A673 (cell line): ENCODE results near the gene SLC5A1. TPM values are rescaled to one million over a fixed set of nuclear protein-coding genes. Genes with fewer than 3 reads are reported as not detected.
"Not testable (repeated sequence)": the region's sequence is repeated elsewhere in the genome, so short reads cannot be mapped to it uniquely, and the experiment has no call there.

ENCODE experiments used
- BruUV-seq: library from RNA; stranded (reverse); fragments of 400-500 nt; replicated peaks from 2 replicates; lab custom pipeline; 2021; lab: Mats Ljungman, UMichigan
- CTCF ChIA-PET: fragments of 300-600 bp; sonication (Branson Sonifier 250); formaldehyde crosslinking; loops from one replicate; lab custom pipeline; 2022; ENCODE audit warnings: antibody characterized with exemption; lab: Charles Lee
- POLR2A ChIA-PET: fragments of 300-600 bp; sonication (Branson Sonifier 250); formaldehyde crosslinking; loops from one replicate; lab custom pipeline; 2022; ENCODE audit warnings: antibody characterized with exemption; ENCODE audit not compliant: low non-redundant PET; lab: Charles Lee
- DNase-seq: peaks from one replicate; pipeline ENCODE4 v3.0.0-alpha.2; 2015; ENCODE audit warnings: low spot score
- H3K27ac ChIP-seq: fragments of 200-600 bp; sonication (generic); 2 replicates; pipeline ENCODE4 v1.5.1; 2016; ENCODE audit warnings: mixed run types, low read depth, mild to moderate bottlenecking, mixed read lengths, antibody characterized with exemption, low read length; ENCODE audit not compliant: poor library complexity, severe bottlenecking
- H3K27me3 ChIP-seq: fragments of 200-600 bp; sonication (generic); replicated peaks from 2 replicates; pipeline ENCODE4 v1.6.1; 2017; ENCODE audit warnings: mixed run types, low read depth, mild to moderate bottlenecking, mixed read lengths, antibody characterized with exemption, low read length; ENCODE audit not compliant: insufficient read depth, poor library complexity
- H3K36me3 ChIP-seq: fragments of 200-600 bp; sonication (generic); 2 replicates; pipeline ENCODE4 v1.6.1; 2016; ENCODE audit warnings: mixed run types, mild to moderate bottlenecking, mixed read lengths, antibody characterized with exemption, low read length; ENCODE audit not compliant: insufficient read depth, poor library complexity, severe bottlenecking
- H3K4me1 ChIP-seq: fragments of 200-600 bp; sonication (generic); 2 replicates; pipeline ENCODE4 v1.6.1; 2017; ENCODE audit warnings: mixed run types, mild to moderate bottlenecking, mixed read lengths, antibody characterized with exemption, low read length; ENCODE audit not compliant: insufficient read depth, poor library complexity, severe bottlenecking
- H3K4me3 ChIP-seq: fragments of 200-600 bp; sonication (generic); 2 replicates; pipeline ENCODE4 v1.5.1; 2016; ENCODE audit warnings: low read depth, mixed run types, mild to moderate bottlenecking, mixed read lengths, low read length; ENCODE audit not compliant: poor library complexity, severe bottlenecking
- H3K9me3 ChIP-seq: fragments of 200-600 bp; sonication (generic); 2 replicates; pipeline ENCODE4 v1.6.1; 2016; ENCODE audit warnings: mixed run types, low read depth, mild to moderate bottlenecking, mixed read lengths, antibody characterized with exemption, low read length; ENCODE audit not compliant: poor library complexity, severe bottlenecking
- CTCF ChIP-seq: fragments of 300-800, 200-600 bp; sonication (generic); conservative IDR thresholded peaks from 2 replicates; pipeline ENCODE4 v1.5.1; 2017; ENCODE audit warnings: low read depth, mild to moderate bottlenecking, antibody characterized with exemption, low read length, moderate library complexity, mixed read lengths
- EZH2 ChIP-seq: fragments of 200-600 bp; sonication (generic); IDR thresholded peaks from 2 replicates; pipeline ENCODE4 v1.6.1; 2017; ENCODE audit warnings: borderline replicate concordance, low read depth, mild to moderate bottlenecking, mixed read lengths, antibody characterized with exemption, low read length; ENCODE audit not compliant: poor library complexity, severe bottlenecking
- intact Hi-C: fragments of 100-400 bp; cut with micrococcal nuclease; formaldehyde crosslinking; loops from one replicate; pipeline ENCODE4 v1.10.0; 2022; ENCODE audit not compliant: unreplicated experiment
- total RNA-seq: library from RNA; stranded (reverse); gene quantifications from 2 replicates; pipeline ENCODE4 v1.2.3, GENCODE V29; 2021

Gene SLC5A1
- total RNA-seq, 1 experiment from 2014 or later = not detected

DNA sequence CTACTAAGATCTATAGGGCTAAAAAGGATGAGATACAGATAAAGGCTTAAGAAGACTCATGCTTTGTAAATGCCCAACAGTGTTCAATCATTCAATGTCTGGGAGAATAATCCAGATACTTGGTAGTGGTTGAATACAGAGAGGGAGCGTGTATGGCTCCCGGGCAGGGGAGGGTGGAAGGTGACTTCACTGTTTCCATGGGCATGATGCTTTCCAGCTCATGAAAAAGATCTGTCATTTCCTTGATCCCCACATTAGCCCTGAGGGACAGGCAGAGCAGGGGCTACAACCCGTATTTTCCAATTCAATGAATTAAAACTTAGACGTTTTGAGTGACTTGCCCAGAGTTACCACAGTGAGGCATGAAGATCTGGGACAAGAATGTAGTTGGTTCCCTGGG, 111.7 kb downstream of the SLC5A1 start:
- BruUV-seq, H3K4me1 ChIP-seq, POLR2A ChIA-PET, CTCF ChIA-PET, H3K4me3 ChIP-seq, H3K27ac ChIP-seq, H3K9me3 ChIP-seq, intact Hi-C loops, H3K36me3 ChIP-seq, DNase-seq: not testable (repeated sequence)
- peaks cover 16% of the 10 kb centered on the region for H3K27me3 ChIP-seq

- H3K9me3 ChIP-seq, BruUV-seq, H3K36me3 ChIP-seq, DNase-seq, CTCF ChIA-PET, H3K4me3 ChIP-seq, H3K27ac ChIP-seq, H3K4me1 ChIP-seq, POLR2A ChIA-PET, intact Hi-C loops: not testable (repeated sequence)
- H3K27me3 ChIP-seq = peaks cover 27% of the 10 kb centered on the region
Measured at GRCh38 chr22:32157632-32158031, 114.6 kb downstream of the SLC5A1 start.

GRCh38 chr22:32158712-32159533, 115.9 kb downstream of the SLC5A1 start, which contains the start of gene C22orf42:
Gene C22orf42, minus strand, starts transcription at chr22:32159303. Its CDS starts 88 bp downstream, at chr22:32159215.
- TF ChIP-seq CTCF (no peak), EZH2 (no peak)
- BruUV-seq = no TSS peak
- Histone ChIP-seq H3K36me3 (no peaks in the 10 kb centered on the region), H3K4me3 (no peak within 1 kb of the TSS), H3K27ac (no peak within 1 kb of the TSS), H3K27me3 (peaks cover 39% of the 10 kb centered on the region), H3K4me1 (no peaks in the 10 kb centered on the region), H3K9me3 (no peaks in the 10 kb centered on the region)
- ChIA-PET POLR2A (no interaction called here), CTCF (no interaction called here)
- no peak for DNase-seq
- intact Hi-C loops = no loop called here

GRCh38 chr22:32160411-32160810, 117.3 kb downstream of the SLC5A1 start:
- CTCF ChIA-PET = interaction anchor here (0.5 kb wide), 1 partner anchor 69 kb away, joined by 3 read pairs; no protein-coding TSS in a partner anchor
- H3K9me3 ChIP-seq, H3K4me3 ChIP-seq, H3K36me3 ChIP-seq, BruUV-seq, DNase-seq, POLR2A ChIA-PET, intact Hi-C loops, H3K4me1 ChIP-seq, H3K27ac ChIP-seq: not testable (repeated sequence)
- peaks cover 47% of the 10 kb centered on the region for H3K27me3 ChIP-seq

Other genes starting within 250 kb of the SLC5A1 start
- 161 and 177 TPM in 2 replicates for gene YWHAH, start 98.7 kb upstream of the SLC5A1 start, total RNA-seq
- not detected in 2 replicates for gene C22orf42, start 116.0 kb downstream of the SLC5A1 start, total RNA-seq
- 0.13 TPM in 1 of 2 replicates, not detected in the other for gene RFPL2, start 161.8 kb downstream of the SLC5A1 start, total RNA-seq
- gene SLC5A4, start 212.1 kb downstream of the SLC5A1 start, total RNA-seq = 0.15 and 0.19 TPM in 2 replicates